ENCODE results near the gene GP1BB. TPM values are rescaled to one million over a fixed set of nuclear protein-coding genes. Genes with fewer than 3 reads are reported as not detected.

Gene GP1BB
- total RNA-seq, 1 experiment from 2014 or later, result not detected

DNA sequence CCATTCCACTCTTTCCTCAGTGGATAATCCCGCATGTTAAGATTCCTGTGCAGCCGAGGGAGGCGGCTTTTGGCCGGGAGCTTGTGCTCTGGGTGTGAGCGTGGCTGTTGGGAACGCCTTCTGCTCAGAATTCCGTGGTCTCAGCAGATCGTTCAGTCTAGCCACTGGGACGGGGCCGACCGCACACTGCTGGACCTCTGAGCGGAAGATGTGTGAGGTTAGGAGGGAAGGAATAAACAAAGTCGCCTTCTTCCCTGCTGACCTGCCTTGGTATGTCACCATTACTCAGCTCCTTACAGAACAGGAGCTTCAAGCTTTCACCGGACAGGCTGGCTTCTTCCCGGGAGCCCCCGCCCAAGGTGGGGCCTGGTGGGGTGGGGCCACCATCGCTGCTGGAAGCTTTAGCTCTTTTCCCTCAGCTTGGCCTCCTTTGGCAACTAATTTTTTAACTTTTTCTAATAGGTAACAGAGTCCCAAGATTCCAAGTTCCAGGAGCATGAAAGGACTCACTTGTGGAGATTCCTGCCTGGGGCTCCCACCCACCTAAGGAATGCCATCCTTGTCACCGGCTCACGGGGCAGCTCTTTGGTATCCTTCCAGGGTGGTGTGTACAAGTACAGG is 31.5 kb upstream of the GP1BB start:
- Mint-ChIP-seq H3K27ac (ENCODE audit: unreplicated experiment) (peak overlapping the region; percentile 39), H3K4me3 (ENCODE audit: low read depth, unreplicated experiment) (peak overlapping the region; percentile 52), H3K36me3 (ENCODE audit: insufficient read depth, unreplicated experiment) (no peaks in the 10 kb centered on the region), H3K9me3 (ENCODE audit: low read depth, unreplicated experiment) (no peaks in the 10 kb centered on the region), H3K27me3 (ENCODE audit: unreplicated experiment) (peaks cover 33% of the 10 kb centered on the region), H3K4me1 (ENCODE audit: low read depth, unreplicated experiment) (peaks cover 26% of the 10 kb centered on the region)
- intact Hi-C loops (cut with micrococcal nuclease; ENCODE audit: unreplicated experiment), result no loop called here
- peak; percentile 55 for DNase-seq
- CTCF ChIA-PET, result interaction anchor here (0.5 to 1.3 kb wide), 5 partner anchors 12 to 62 kb away, joined by 3 to 7 read pairs (median 4); no protein-coding TSS in a partner anchor
- no TSS peak for BruUV-seq (replicated peaks)
- TF ChIP-seq CTCF (IDR thresholded peaks at IDR 0.05; ENCODE audit: unreplicated experiment), result no peak

GRCh38 chr22:19693581-19693980 is 29.8 kb upstream of the GP1BB start:
- intact Hi-C loops (cut with micrococcal nuclease; ENCODE audit: unreplicated experiment), result no loop called here
- DNase-seq, result no peak
- no peak overlapping the region for H3K4me3 Mint-ChIP-seq (ENCODE audit: low read depth, unreplicated experiment)
- no peak for TF ChIP-seq CTCF (IDR thresholded peaks at IDR 0.05; ENCODE audit: unreplicated experiment)
- BruUV-seq (replicated peaks), result no TSS peak
- H3K27ac Mint-ChIP-seq (ENCODE audit: unreplicated experiment), result no peak overlapping the region
- H3K4me1 Mint-ChIP-seq (ENCODE audit: low read depth, unreplicated experiment), result peaks cover 14% of the 10 kb centered on the region
- no peaks in the 10 kb centered on the region for H3K9me3 Mint-ChIP-seq (ENCODE audit: low read depth, unreplicated experiment)
- CTCF ChIA-PET, result no interaction called here
- H3K27me3 Mint-ChIP-seq (ENCODE audit: unreplicated experiment), result peaks cover 16% of the 10 kb centered on the region
- no peaks in the 10 kb centered on the region for H3K36me3 Mint-ChIP-seq (ENCODE audit: insufficient read depth, unreplicated experiment)

DNA sequence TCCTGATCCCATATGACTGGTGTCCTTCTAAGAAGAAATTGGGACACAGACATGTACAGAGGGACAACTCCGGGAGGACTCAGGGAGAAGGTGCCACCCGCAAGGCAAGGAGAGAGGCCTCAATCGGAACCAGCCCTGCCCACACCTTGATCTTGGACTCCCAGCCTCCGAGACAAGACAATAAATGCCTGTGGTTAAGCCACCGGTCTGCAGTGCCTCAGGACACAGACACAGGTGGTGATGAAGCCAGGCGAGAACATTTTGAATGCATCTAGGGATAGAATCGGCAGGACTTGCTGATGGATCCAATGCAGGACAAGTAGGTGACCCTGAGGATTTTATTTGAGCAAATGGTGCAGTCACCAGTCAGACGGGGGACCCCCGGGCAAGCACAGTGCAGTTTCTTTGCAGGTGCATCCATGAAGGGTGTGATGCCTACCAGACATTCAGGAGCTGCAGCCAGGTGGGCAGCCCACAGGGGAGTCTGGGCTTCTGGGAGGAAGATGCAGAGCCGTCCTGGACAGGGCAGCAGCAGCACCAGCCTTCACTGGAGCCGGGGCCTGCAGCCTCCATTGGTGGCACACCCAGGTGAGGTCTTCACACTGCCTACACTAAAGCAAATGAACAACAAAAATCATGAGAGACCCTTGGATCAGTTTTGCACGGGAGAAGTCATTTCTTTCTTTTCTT is 29.2 kb upstream of the GP1BB start:
- Mint-ChIP-seq H3K36me3 (ENCODE audit: insufficient read depth, unreplicated experiment) (no peaks in the 10 kb centered on the region), H3K9me3 (ENCODE audit: low read depth, unreplicated experiment) (no peaks in the 10 kb centered on the region), H3K27ac (ENCODE audit: unreplicated experiment) (no peak overlapping the region), H3K27me3 (ENCODE audit: unreplicated experiment) (peaks cover 10% of the 10 kb centered on the region), H3K4me3 (ENCODE audit: low read depth, unreplicated experiment) (no peak overlapping the region), H3K4me1 (ENCODE audit: low read depth, unreplicated experiment) (peaks cover 13% of the 10 kb centered on the region)
- DNase-seq, result no peak
- no peak for TF ChIP-seq CTCF (IDR thresholded peaks at IDR 0.05; ENCODE audit: unreplicated experiment)
- BruUV-seq (replicated peaks), result no TSS peak
- intact Hi-C loops (cut with micrococcal nuclease; ENCODE audit: unreplicated experiment), result no loop called here
- CTCF ChIA-PET, result no interaction called here

DNA sequence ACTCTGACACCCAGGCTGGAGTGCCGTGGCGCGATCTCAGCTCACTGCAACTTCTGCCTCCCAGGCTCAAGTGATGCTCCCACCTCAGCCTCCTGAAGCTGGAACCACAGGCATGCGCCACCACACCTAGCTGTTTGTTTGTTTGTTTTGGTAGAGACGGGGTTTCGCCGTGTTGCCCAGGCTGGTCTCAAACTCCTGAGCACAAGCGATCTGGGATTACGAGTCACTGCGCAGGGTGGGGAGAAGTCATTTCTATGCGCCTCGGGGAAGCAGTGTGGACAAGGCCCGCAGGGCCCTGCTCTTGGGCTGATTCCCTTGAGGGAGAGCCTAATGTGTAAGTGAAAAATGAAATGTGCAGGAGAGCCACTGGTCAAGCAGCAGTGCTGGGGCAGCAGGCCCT is 28.6 kb upstream of the GP1BB start:
- no peak for DNase-seq
- Mint-ChIP-seq H3K27ac (ENCODE audit: unreplicated experiment) (no peak overlapping the region), H3K9me3 (ENCODE audit: low read depth, unreplicated experiment) (no peaks in the 10 kb centered on the region), H3K27me3 (ENCODE audit: unreplicated experiment) (peaks cover 5% of the 10 kb centered on the region), H3K4me3 (ENCODE audit: low read depth, unreplicated experiment) (no peak overlapping the region), H3K4me1 (ENCODE audit: low read depth, unreplicated experiment) (peaks cover 13% of the 10 kb centered on the region), H3K36me3 (ENCODE audit: insufficient read depth, unreplicated experiment) (no peaks in the 10 kb centered on the region)
- TF ChIP-seq CTCF (IDR thresholded peaks at IDR 0.05; ENCODE audit: unreplicated experiment), result no peak
- intact Hi-C loops (cut with micrococcal nuclease; ENCODE audit: unreplicated experiment), result no loop called here
- BruUV-seq (replicated peaks), result no TSS peak
- CTCF ChIA-PET, result no interaction called here
